Vagina (tissue), 2 donors: ENCODE data around the gene ZBTB7C.

Experiments used
- CTCF ChIP-seq, 3 experiments: fragments of 450-650 bp in 2 of 3; fragments of 200-600 bp in 1 of 3; sonication (generic) in 1 of 3; IDR thresholded peaks; one replicate each; pipeline ENCODE4 v1.5.1; 2017 to 2019; ENCODE audit warnings: antibody characterized with exemption in 3 of 3, mild to moderate bottlenecking in 2 of 3, moderate library complexity in 2 of 3
- POLR2A ChIP-seq, 2 donors: fragments of 450-650 bp; IDR thresholded peaks; one replicate each; pipeline ENCODE4 v1.6.1; 2017; ENCODE audit warnings: antibody characterized with exemption in 2 of 2, mild to moderate bottlenecking in 2 of 2, moderate library complexity in 2 of 2

GRCh38 chr18:48250362-48250907 is 158.7 kb downstream of the ZBTB7C start:
- TF ChIP-seq CTCF (IDR thresholded peaks at IDR 0.05): no peak
- no peak for TF ChIP-seq POLR2A (IDR thresholded peaks at IDR 0.05)
